WTC11 (cell line): Measurements from ENCODE around the gene BNC2. TPM values are rescaled to one million over a fixed set of nuclear protein-coding genes. Genes with fewer than 3 reads are reported as not detected.
A peak's percentile ranks its signal among the peaks of the same experiment; 100 is the strongest.

ENCODE experiments used
- ATAC-seq: fragments of 200-7000 bp; cut with Tn5 transposase; 2 replicates; pipeline ENCODE4 v1.10.0; 2021; ENCODE audit warnings: mild to moderate bottlenecking, moderate library complexity
- CTCF ChIA-PET: fragments of 300-600 bp; sonication (Branson Sonifier 250); formaldehyde crosslinking; loops from one replicate; lab custom pipeline; 2021; ENCODE audit warnings: antibody characterized with exemption; lab: Charles Lee
- POLR2A ChIA-PET: fragments of 350-600 bp; sonication (Branson Sonifier 250); formaldehyde crosslinking; loops from one replicate; lab custom pipeline; 2021; ENCODE audit warnings: antibody characterized with exemption; lab: Charles Lee
- DNase-seq: peaks from one replicate; pipeline ENCODE4 v3.0.0; 2021; ENCODE audit warnings: low spot score
- H3K27ac Mint-ChIP-seq: 2 replicates; pipeline ENCODE4 v1.8.0; 2021; ENCODE audit warnings: mixed read lengths
- H3K27me3 Mint-ChIP-seq: 2 replicates; pipeline ENCODE4 v1.8.0; 2021; ENCODE audit warnings: low read depth, mild to moderate bottlenecking, moderate library complexity, mixed read lengths
- H3K36me3 Mint-ChIP-seq: 2 replicates; pipeline ENCODE4 v1.8.0; 2021; ENCODE audit warnings: mixed read lengths
- H3K4me1 Mint-ChIP-seq: 2 replicates; pipeline ENCODE4 v1.8.0; 2022; ENCODE audit warnings: mixed read lengths
- H3K4me3 Mint-ChIP-seq: 2 replicates; pipeline ENCODE4 v1.8.0; 2021; ENCODE audit warnings: mild to moderate bottlenecking, moderate library complexity, mixed read lengths
- H3K9me3 Mint-ChIP-seq: 2 replicates; pipeline ENCODE4 v1.8.0; 2021; ENCODE audit warnings: mixed read lengths
- AR ChIP-seq: fragments of 250-450 bp; sonication (Bioruptor Pico); IDR thresholded peaks from 2 replicates; pipeline ENCODE4 v1.9.0; 2021; ENCODE audit warnings: mild to moderate bottlenecking
- E2F1 ChIP-seq: sonication (generic); formaldehyde crosslinking; IDR thresholded peaks from 2 replicates; pipeline ENCODE4 v1.8.0; 2022; ENCODE audit warnings: mild to moderate bottlenecking, missing genetic modification reagents
- ETV6 ChIP-seq: sonication (generic); formaldehyde crosslinking; IDR thresholded peaks from 2 replicates; pipeline ENCODE4 v1.8.1; 2022; ENCODE audit warnings: mild to moderate bottlenecking, missing genetic modification reagents
- FOXJ3 ChIP-seq: sonication (generic); formaldehyde crosslinking; IDR thresholded peaks from 2 replicates; pipeline ENCODE4 v1.9.0; 2021; ENCODE audit warnings: missing genetic modification reagents, mild to moderate bottlenecking, borderline replicate concordance
- FOXK1 ChIP-seq: sonication (generic); formaldehyde crosslinking; IDR thresholded peaks from 2 replicates; pipeline ENCODE4 v1.8.0; 2022; ENCODE audit warnings: mild to moderate bottlenecking, moderate library complexity, missing genetic modification reagents
- GTF2I ChIP-seq: fragments of 250-450 bp; sonication (Bioruptor Pico); conservative IDR thresholded peaks from 2 replicates; pipeline ENCODE4 v1.4.0; 2021; ENCODE audit warnings: mild to moderate bottlenecking
- HMGA2 ChIP-seq: fragments of 250-450 bp; sonication (Bioruptor Pico); IDR thresholded peaks from 2 replicates; pipeline ENCODE4 v1.4.0; 2021; ENCODE audit warnings: mild to moderate bottlenecking, moderate library complexity
- HMGXB4 ChIP-seq: sonication (generic); formaldehyde crosslinking; IDR thresholded peaks from 2 replicates; pipeline ENCODE4 v1.8.1; 2023; ENCODE audit warnings: mild to moderate bottlenecking, moderate library complexity, missing genetic modification reagents
- IRF1 ChIP-seq: sonication (generic); formaldehyde crosslinking; IDR thresholded peaks from 2 replicates; pipeline ENCODE4 v1.8.0; 2023; ENCODE audit warnings: missing genetic modification reagents
- SMAD4 ChIP-seq: sonication (generic); formaldehyde crosslinking; IDR thresholded peaks from 2 replicates; pipeline ENCODE4 v1.8.0; 2022; ENCODE audit warnings: mild to moderate bottlenecking, missing genetic modification reagents
- STAT6 ChIP-seq: sonication (generic); formaldehyde crosslinking; conservative IDR thresholded peaks from 2 replicates; pipeline ENCODE4 v1.8.1; 2023; ENCODE audit warnings: mild to moderate bottlenecking, low read depth, missing genetic modification reagents, moderate library complexity
- ZNF425 ChIP-seq: fragments of 250-450 bp; sonication (Bioruptor Pico); conservative IDR thresholded peaks from 2 replicates; pipeline ENCODE4 v1.9.0; 2021; ENCODE audit warnings: mild to moderate bottlenecking
- ZNF671 ChIP-seq: fragments of 250-450 bp; sonication (Bioruptor Pico); IDR thresholded peaks from 2 replicates; pipeline ENCODE4 v1.8.0; 2021; ENCODE audit warnings: mild to moderate bottlenecking
- total RNA-seq: library from RNA; stranded (reverse); gene quantifications from 3 replicates; pipeline ENCODE4 v1.2.3, GENCODE V29; 2021

Gene BNC2
- total RNA-seq, 1 experiment from 2014 or later = 33.3 TPM

- TF ChIP-seq ZNF425 (no peak), STAT6 (CRISPR knock-in tag) (no peak), HMGA2 (CRISPR knock-in tag) (no peak), AR (CRISPR knock-in tag) (no peak), SMAD4 (CRISPR knock-in tag) (no peak), ZNF671 (CRISPR knock-in tag) (no peak), FOXJ3 (CRISPR knock-in tag) (no peak), ETV6 (no peak), FOXK1 (CRISPR knock-in tag) (no peak), E2F1 (CRISPR knock-in tag) (no peak), IRF1 (CRISPR knock-in tag) (no peak), HMGXB4 (CRISPR knock-in tag) (no peak), GTF2I (CRISPR knock-in tag) (no peak)
- Mint-ChIP-seq H3K9me3 (no peaks in the 10 kb centered on the region), H3K27me3 (no peaks in the 10 kb centered on the region; the same call in 1 of the 2 replicates), H3K4me1 (peaks cover 63% of the 10 kb centered on the region), H3K4me3 (no peak overlapping the region), H3K27ac (peak overlapping the region; percentile 35; the same call in 1 of the 2 replicates), H3K36me3 (no peaks in the 10 kb centered on the region)
- DNase-seq (no peak), ATAC-seq (no peak)
- ChIA-PET CTCF (no interaction called here), POLR2A (no interaction called here)
Observed at GRCh38 chr9:16864649-16865434, 5.6 kb downstream of the BNC2 start.
